Measurements from ENCODE around the gene POLN.

Gene POLN

DNA sequence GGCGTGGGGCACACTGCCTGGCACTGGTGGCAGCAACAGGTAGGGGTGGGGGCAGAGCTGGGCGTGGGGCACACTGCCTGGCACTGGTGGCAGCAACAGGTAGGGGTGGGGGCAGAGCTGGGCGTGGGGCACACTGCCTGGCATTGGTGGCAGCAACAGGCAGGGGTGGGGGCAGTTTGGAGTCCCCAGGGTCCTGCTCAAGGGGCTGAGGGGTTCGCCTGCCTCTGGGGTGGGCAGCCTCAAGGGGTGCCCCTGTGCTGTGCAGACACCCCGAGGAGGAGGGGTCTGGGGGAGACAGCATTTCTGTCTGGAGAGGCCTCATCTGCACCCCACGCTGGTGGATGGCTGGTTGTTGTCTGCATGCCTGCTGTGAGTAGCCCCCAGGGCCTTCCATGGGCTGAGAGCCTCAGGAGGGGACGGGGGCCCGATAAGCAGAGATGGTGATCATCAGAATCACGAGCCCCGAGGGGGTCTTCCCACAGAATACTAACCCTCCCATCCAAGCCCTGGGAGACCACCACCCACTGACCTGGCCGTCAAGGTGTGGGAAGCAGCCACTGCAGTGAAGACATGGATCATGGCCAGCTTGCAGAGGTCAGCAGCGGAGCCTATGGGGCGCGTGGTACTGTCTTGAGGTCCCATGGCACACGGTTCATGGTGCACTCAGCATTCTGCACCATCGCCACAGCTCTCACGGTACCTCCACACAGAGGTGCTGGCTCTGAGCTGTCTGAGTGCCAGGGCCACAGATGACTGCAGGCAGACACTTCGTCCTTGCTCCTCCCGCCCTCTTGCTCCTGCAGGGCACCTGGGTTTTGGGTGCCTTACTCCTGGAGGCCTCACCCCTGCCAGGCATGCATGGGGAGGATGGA lies 161.3 kb downstream of the POLN start:
- TF ChIP-seq, protein P1, sequence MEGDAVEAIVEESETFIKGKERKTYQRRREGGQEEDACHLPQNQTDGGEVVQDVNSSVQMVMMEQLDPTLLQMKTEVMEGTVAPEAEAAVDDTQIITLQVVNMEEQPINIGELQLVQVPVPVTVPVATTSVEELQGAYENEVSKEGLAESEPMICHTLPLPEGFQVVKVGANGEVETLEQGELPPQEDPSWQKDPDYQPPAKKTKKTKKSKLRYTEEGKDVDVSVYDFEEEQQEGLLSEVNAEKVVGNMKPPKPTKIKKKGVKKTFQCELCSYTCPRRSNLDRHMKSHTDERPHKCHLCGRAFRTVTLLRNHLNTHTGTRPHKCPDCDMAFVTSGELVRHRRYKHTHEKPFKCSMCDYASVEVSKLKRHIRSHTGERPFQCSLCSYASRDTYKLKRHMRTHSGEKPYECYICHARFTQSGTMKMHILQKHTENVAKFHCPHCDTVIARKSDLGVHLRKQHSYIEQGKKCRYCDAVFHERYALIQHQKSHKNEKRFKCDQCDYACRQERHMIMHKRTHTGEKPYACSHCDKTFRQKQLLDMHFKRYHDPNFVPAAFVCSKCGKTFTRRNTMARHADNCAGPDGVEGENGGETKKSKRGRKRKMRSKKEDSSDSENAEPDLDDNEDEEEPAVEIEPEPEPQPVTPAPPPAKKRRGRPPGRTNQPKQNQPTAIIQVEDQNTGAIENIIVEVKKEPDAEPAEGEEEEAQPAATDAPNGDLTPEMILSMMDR (IDR thresholded peaks at IDR 0.05; ENCODE audit: low read depth, low read length), result no peak
- no peak for DNase-seq (ENCODE audit: extremely low read depth, low read depth)

DNA sequence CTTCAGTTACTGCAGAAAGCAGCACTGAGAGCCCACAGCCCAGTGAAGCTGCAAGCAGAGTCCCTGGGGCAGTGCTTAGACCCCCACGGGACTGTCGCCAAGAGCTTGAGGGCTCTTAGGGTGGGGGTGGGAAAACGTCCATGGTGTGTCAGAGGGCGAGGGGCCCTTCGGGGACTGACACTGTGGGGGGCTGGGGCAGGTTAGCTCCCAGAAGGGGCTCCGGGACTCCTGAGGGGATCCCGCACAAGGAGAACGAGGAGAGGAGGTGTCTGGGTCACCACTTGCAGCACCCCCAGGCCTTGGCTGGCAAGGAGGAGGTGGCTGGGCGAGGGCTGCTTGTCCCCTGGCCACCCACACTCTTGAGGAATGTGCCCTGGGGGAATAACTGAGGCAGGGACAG lies 162.0 kb downstream of the POLN start:
- TF ChIP-seq, protein P1 (IDR thresholded peaks at IDR 0.05; ENCODE audit: low read depth, low read length), result no peak

DNA sequence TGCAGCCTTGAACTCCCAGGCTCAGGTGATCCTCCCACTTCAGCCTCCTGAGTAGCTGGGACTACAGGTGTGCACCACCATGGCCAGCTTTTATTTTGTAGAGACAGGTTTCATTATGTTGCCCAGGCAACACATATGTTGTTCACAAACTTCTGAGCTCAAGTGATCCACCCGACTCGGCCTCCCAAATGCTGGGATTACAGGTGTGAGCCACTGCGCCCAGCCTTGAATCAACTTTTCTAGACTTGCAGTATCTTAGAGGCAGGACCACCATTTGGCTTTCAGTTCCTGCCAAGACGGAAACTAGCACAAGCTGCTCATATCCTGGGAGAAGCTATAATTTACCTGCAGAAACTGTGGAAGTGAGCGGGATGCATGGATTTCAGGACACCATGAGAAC lies 162.9 kb downstream of the POLN start:
- TF ChIP-seq, protein P1 (IDR thresholded peaks at IDR 0.05; ENCODE audit: low read depth, low read length), result no peak
- no peak for DNase-seq (ENCODE audit: extremely low read depth, low read depth)

More for the DNA sequence above, 162.0 kb downstream of the POLN start:
- no peak for DNase-seq (ENCODE audit: extremely low read depth, low read depth)

DNA sequence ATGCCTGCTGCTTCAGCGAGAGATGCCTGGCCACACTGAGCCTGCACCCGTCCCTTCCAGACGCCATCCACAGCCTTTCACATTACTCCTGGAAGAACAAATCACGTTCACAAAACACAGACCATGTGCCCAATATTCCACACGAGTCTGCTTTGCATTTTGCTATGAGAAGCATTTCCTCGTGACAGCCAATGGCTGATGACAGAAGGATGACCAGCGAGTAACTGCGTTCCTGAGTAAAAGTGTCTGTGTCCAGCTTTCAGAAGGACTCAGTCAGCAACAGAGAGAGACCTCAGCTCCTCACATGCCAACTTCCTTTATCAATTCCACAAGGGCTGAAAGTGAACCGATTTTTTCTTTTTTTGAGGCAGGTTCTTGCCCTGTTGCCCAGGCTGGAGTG lies 163.3 kb downstream of the POLN start:
- TF ChIP-seq, protein P1 (IDR thresholded peaks at IDR 0.05; ENCODE audit: low read depth, low read length), result no peak
- no peak for DNase-seq (ENCODE audit: extremely low read depth, low read depth)

DNA sequence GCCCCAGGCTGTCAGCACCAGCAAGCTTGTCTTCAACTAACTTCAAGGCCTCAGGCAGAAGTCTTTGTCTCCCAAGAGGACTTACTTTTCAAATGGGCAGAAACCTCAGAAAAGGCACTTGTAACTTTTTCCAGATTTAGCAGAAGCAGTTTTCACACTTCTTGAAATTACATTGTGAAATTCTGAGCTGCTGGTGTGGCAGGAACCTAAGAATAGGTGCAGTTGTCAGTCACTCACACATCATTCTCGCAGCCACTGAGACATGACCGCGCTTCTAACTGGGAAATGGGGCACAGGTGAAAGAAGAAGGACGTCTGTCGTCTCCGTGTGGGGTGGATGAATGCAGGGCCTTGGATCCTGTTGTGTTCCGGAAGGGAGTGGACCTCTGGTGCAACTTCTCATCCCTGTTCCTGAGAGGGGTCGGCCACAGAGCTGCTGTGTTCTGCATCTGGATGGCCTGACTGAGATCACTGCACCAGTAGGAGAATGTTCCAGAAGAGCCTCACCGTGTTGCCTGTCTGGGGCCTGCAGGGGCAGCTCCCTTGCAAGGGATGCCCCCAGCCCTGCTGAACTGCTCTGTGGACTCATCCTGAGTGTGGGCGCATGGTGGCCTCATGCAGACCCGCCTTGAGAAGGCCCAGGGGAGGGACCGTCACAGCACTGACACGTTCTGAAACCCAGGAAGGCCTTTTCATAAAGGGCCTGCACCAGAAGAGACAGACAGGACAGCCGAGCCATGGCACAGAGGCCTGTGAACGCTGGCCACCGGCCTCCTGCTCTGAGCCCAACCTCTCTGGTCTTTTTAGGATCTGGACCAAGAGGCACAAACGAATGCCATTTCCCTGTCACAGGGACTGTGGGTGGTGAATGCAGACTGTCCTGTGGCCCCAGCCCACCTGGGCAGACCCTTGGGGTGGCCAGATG lies 164.1 kb downstream of the POLN start:
- no peak for DNase-seq (ENCODE audit: extremely low read depth, low read depth)
- TF ChIP-seq, protein P1 (IDR thresholded peaks at IDR 0.05; ENCODE audit: low read depth, low read length), result no peak

DNA sequence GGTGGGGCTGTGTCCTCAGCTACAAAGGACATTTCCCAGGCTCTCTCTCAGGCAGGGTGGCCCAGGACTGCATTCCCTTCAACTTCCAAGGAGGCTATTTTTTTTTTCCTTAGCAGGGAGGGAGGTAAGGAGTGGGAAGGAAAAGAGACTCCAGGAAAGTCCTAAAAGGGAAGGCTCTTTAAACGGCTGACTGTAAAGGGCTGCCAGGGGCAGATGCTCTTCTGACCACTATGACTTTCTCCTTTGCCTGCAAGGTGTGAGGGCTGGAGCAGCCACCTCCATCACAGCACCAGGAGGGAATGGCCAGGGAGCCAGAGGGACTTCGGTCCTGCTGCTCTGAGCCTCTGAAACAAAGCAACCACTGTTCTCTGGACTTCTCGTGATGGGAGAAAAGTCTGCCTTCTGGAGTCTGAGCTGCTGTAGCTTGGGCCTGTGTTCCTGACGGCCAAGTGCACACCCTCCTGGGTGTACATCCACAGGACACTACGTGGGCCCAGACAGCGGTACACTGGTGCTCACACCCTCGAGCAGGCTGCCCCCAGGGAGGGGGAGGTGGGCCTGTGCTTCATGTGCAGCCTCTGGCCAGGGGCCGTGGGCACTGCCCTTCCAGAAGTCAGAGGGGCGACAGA lies 164.9 kb downstream of the POLN start:
- TF ChIP-seq, protein P1 (IDR thresholded peaks at IDR 0.05; ENCODE audit: low read depth, low read length), result no peak
- DNase-seq (ENCODE audit: extremely low read depth, low read depth), result no peak
